Thoracic aorta (tissue), 2 donors: Measurements from ENCODE around the gene ALK. TPM values are rescaled to one million over a fixed set of nuclear protein-coding genes. Genes with fewer than 3 reads are reported as not detected.

Experiments used
- ATAC-seq: fragments of 150-250 bp; one replicate; pipeline ENCODE4 v1.8.0; 2017; ENCODE audit warnings: low read depth; ENCODE audit not compliant: insufficient number of reproducible peaks, low FRiP score
- DNase-seq: peaks from one replicate; pipeline ENCODE4 v3.0.0-alpha.2; 2020; ENCODE audit warnings: low spot score
- H3K27ac ChIP-seq, 2 donors: fragments of 200-600 bp; sonication (generic); 1 replicate in 1 of 2; 2 replicates in 1 of 2; pipeline ENCODE4 v1.5.1; 2016; ENCODE audit warnings: mild to moderate bottlenecking in 2 of 2, moderate library complexity in 2 of 2
- H3K27me3 ChIP-seq: fragments of 200-600 bp; sonication (generic); replicated peaks from 2 replicates; pipeline ENCODE4 v1.6.0; 2016; ENCODE audit warnings: mild to moderate bottlenecking; ENCODE audit not compliant: insufficient read depth
- H3K36me3 ChIP-seq: fragments of 200-600 bp; sonication (generic); one replicate; pipeline ENCODE4 v1.5.1; 2016
- H3K4me1 ChIP-seq, 2 donors: fragments of 200-600 bp; sonication (generic); 1 replicate in 1 of 2; 2 replicates in 1 of 2; pipeline versions ENCODE4 v1.5.1 to v1.6.0; 2016; ENCODE audit warnings: low read depth in 2 of 2, mild to moderate bottlenecking in 1 of 2; ENCODE audit not compliant: control insufficient read depth in 1 of 2
- H3K4me3 ChIP-seq: fragments of 200-600 bp; sonication (generic); 2 replicates; pipeline ENCODE4 v1.5.1; 2016; ENCODE audit warnings: mild to moderate bottlenecking
- H3K9me3 ChIP-seq: fragments of 200-600 bp; sonication (generic); 2 replicates; pipeline ENCODE4 v1.5.1; 2016
- CTCF ChIP-seq: fragments of 200-600 bp; sonication (generic); IDR thresholded peaks from one replicate; pipeline ENCODE4 v1.5.1; 2019; ENCODE audit warnings: antibody characterized with exemption
- total RNA-seq, 2 donors: library from RNA; depleted of rRNA; stranded (reverse); fragments of >200 nt; gene quantifications; one replicate each; pipeline versions ENCODE4 v1.1.0 to v1.2.3, GENCODE V29; 2016

The ALK gene
- total RNA-seq, 2 donors from 2014 or later: 2.0 TPM; not detected in 1

DNA sequence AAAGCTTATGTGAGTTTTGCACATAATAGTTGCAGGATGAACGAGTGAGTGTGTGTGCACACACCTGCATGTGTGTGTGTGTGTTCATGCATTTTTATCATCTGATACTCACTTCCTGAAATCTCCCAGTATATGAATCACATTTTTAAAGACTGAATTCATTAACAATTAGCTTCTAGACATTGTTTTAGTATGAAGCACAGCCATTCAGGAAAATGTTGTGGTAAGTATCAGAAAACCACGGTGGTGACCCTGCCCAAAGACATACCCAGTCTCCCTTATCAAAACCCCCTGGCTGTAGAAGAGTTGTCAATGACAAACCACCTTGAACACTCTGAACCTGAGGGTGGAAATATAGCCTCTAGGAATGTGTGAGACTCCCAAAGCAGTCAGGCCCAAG, 220.8 kb downstream of the ALK start:
- no peaks in the 10 kb centered on the region for H3K27me3 ChIP-seq
- no peak for TF ChIP-seq CTCF
- H3K4me1 ChIP-seq: no peaks in the 10 kb centered on the region
- no peak for ATAC-seq
- H3K27ac ChIP-seq: no peak overlapping the region
- H3K36me3 ChIP-seq: no peaks in the 10 kb centered on the region
- H3K4me3 ChIP-seq: no peak overlapping the region
- no peaks in the 10 kb centered on the region for H3K9me3 ChIP-seq
- no peak for DNase-seq

- no peaks in the 10 kb centered on the region for H3K9me3 ChIP-seq
- ATAC-seq: no peak
- no peaks in the 10 kb centered on the region for H3K27me3 ChIP-seq
- no peaks in the 10 kb centered on the region for H3K4me1 ChIP-seq
- no peak for TF ChIP-seq CTCF
- no peak for DNase-seq
- H3K27ac ChIP-seq: no peak overlapping the region
- no peak overlapping the region for H3K4me3 ChIP-seq
- H3K36me3 ChIP-seq: no peaks in the 10 kb centered on the region
Observed at GRCh38 chr2:29699045-29699444, 222.3 kb downstream of the ALK start.

GRCh38 chr2:29698216-29698615, 223.2 kb downstream of the ALK start:
- H3K4me1 ChIP-seq: no peaks in the 10 kb centered on the region
- H3K27ac ChIP-seq: no peak overlapping the region
- no peaks in the 10 kb centered on the region for H3K36me3 ChIP-seq
- no peak overlapping the region for H3K4me3 ChIP-seq
- TF ChIP-seq CTCF: no peak
- no peaks in the 10 kb centered on the region for H3K27me3 ChIP-seq
- H3K9me3 ChIP-seq: no peaks in the 10 kb centered on the region
- DNase-seq (no peak), ATAC-seq (no peak)

- no peaks in the 10 kb centered on the region for H3K27me3 ChIP-seq
- no peaks in the 10 kb centered on the region for H3K4me1 ChIP-seq
- H3K9me3 ChIP-seq: no peaks in the 10 kb centered on the region
- ATAC-seq: no peak
- H3K36me3 ChIP-seq: no peaks in the 10 kb centered on the region
- no peak overlapping the region for H3K4me3 ChIP-seq
- no peak overlapping the region for H3K27ac ChIP-seq
- TF ChIP-seq CTCF: no peak
- no peak for DNase-seq
Observed at GRCh38 chr2:29697715-29698114, 223.7 kb downstream of the ALK start.

DNA sequence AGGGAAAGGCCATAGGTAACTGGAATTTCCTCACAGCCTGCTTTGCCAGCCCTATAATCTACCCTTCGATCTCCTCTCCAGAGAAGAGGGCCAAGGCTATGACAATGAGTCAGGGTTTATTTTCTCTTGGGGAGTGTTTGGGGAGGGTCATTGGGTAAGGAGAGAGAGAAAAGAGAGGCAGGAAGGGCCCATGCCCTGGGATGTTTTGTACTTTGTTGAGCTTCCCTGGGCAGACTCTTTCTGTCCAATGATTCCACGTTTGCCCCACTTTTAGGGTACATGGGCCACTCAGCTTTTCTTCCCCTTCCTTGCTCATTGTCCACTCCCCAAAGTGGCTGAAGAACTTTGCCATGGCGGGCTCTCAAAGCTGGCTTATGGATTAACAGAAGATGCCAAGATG, 224.2 kb downstream of the ALK start:
- TF ChIP-seq CTCF: no peak
- no peaks in the 10 kb centered on the region for H3K36me3 ChIP-seq
- ATAC-seq (no peak), DNase-seq (no peak)
- H3K4me3 ChIP-seq: no peak overlapping the region
- H3K9me3 ChIP-seq: no peaks in the 10 kb centered on the region
- H3K27ac ChIP-seq: no peak overlapping the region
- H3K4me1 ChIP-seq: no peaks in the 10 kb centered on the region
- H3K27me3 ChIP-seq: no peaks in the 10 kb centered on the region
